Fibroblast of mammary gland (primary cell): ENCODE results near the gene REPS2.

Experiments
- DNase-seq: peaks from one replicate; pipeline ENCODE4 v3.0.0-alpha.2; 2010; ENCODE audit warnings: low read depth
- H3K4me3 ChIP-seq: 2 replicates; pipeline ENCODE4 v1.5.1; 2011; ENCODE audit warnings: low read depth, mild to moderate bottlenecking, low read length, moderate library complexity; ENCODE audit not compliant: control insufficient read depth
- TF ChIP-seq, protein P1 (sequence below): conservative IDR thresholded peaks from 2 replicates; pipeline ENCODE4 v1.5.1; 2011; ENCODE audit warnings: low read depth, low read length, inconsistent platforms; ENCODE audit not compliant: control insufficient read depth, insufficient read depth

The REPS2 gene

DNA sequence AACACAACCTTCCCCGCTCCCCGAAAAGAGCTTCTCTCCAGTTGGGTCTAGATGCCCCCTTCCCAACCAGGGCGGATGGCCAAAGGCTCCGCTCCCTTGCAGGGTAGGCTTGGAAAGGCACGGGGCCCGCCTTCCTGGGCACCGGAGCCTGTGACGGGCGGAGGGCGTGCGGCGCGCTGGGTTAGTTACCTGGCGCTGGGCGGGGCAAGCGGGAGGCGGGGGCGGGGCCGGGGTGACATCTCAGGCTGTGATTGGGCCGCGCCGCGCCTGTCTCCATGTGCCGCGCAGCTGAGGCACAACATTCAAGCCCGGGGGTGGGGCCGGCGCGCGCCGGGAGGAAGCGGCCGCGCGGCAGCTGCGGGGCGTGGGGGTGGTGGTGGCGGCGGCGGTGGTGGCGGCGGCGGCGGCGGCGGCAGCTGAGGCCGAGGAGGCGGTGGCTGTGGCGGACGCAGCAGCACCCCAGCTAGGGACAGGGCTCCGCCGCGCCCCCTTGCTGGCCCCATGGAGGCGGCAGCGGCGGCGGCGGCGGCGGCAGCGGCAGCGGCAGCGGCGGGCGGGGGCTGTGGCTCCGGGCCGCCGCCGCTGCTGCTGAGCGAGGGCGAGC lies at the start of gene REPS2:
Gene REPS2, plus strand, starts transcription at position 298 of the 604 bp plus-strand sequence. Its CDS starts 204 bp downstream, at position 502.
- TF ChIP-seq, protein P1, sequence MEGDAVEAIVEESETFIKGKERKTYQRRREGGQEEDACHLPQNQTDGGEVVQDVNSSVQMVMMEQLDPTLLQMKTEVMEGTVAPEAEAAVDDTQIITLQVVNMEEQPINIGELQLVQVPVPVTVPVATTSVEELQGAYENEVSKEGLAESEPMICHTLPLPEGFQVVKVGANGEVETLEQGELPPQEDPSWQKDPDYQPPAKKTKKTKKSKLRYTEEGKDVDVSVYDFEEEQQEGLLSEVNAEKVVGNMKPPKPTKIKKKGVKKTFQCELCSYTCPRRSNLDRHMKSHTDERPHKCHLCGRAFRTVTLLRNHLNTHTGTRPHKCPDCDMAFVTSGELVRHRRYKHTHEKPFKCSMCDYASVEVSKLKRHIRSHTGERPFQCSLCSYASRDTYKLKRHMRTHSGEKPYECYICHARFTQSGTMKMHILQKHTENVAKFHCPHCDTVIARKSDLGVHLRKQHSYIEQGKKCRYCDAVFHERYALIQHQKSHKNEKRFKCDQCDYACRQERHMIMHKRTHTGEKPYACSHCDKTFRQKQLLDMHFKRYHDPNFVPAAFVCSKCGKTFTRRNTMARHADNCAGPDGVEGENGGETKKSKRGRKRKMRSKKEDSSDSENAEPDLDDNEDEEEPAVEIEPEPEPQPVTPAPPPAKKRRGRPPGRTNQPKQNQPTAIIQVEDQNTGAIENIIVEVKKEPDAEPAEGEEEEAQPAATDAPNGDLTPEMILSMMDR = no peak
- peak within 1 kb of the TSS; percentile 40 for H3K4me3 ChIP-seq
- peak; percentile 33 for DNase-seq

DNA sequence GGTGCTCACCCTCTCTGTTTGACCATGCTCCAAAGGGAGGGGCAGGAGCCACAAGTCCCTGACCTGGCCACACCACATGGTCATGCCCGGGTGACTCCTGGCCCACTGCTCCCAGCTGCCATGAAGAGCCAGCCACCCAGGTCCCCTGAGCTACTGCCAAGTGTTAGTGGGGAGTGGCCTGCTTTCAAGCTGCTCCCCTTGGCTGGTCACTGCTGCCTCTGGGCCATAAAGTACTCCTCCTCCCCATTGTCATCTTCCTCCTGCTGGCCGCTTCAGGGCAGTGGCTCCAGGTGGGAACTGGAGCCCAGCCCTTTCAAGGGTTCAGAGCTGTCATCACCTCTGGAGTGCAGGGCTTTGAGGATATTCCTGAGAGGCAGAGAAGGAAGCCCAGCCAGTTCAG lies 49.0 kb upstream of the REPS2 start:
- no peak for DNase-seq
- TF ChIP-seq, protein P1 = no peak
- H3K4me3 ChIP-seq = no peak overlapping the region

GRCh38 chrX:16903274-16904022 lies 43.0 kb upstream of the REPS2 start:
- TF ChIP-seq, protein P1 = no peak
- no peak for DNase-seq
- no peak overlapping the region for H3K4me3 ChIP-seq

DNA sequence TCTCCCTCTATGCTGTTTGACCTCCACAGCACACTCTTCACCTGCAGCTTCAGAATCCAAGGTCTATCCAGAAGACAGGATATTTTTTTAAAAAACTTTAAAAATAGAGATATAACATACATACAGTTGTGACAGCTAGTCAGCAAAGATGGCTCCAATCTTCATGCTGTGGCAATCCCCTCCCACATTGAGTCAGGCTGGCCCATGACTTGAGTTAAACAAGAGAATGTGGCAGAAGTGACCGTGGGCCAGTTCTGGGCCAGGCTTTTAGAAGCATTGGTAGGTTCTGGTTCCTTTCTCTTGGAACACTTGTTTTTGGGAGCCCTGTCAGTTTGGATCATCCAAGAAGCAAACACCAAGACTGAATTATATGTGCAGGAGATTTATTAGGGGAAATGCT lies 36.1 kb upstream of the REPS2 start:
- no peak overlapping the region for H3K4me3 ChIP-seq
- no peak for DNase-seq

DNA sequence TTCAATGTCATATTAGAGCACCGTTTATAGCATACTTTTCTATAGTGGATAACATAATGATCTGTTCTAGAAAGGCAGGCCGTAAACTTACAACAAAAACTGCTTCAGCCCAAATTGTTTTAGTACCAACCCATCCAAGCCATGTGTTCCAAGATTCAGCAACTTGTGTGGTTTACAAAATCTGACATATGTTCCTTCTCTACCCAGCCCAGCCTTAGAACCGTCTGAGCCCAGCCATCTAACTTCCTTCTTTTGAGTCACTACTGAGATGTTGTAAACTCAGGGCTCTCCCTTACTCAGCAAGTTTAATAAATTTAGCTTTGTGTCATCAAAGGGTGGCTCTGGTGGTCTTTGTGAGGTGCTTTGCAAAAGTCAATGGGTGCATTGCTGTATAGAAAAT lies 32.4 kb upstream of the REPS2 start:
- TF ChIP-seq, protein P1 = no peak
- H3K4me3 ChIP-seq = no peak overlapping the region
- peak; percentile 16 for DNase-seq

More for the DNA sequence above, 36.1 kb upstream of the REPS2 start:
- TF ChIP-seq, protein P1 = no peak

- no peak overlapping the region for H3K4me3 ChIP-seq
- DNase-seq = no peak
- TF ChIP-seq, protein P1 = no peak
Observed at GRCh38 chrX:16916561-16916960, 29.9 kb upstream of the REPS2 start.
